T-helper 2 cell treated with Interferon-gamma antibody and Interleukin-4, amounts not matched to agents 100 ng/mL and 5 ng/mL, for 36 hours (primary cell): ENCODE results near the gene SRXN1. TPM values are rescaled to one million over a fixed set of nuclear protein-coding genes. Genes with fewer than 3 reads are reported as not detected.

Source experiments
- intact Hi-C: fragments of 100-400 bp; cut with micrococcal nuclease; formaldehyde crosslinking; loops from one replicate; pipeline ENCODE4 v1.15.1; 2023
- total RNA-seq: library from RNA; stranded (reverse); gene quantifications from 2 replicates; pipeline ENCODE4 v1.2.3, GENCODE V29; 2022

The SRXN1 gene
- total RNA-seq, 1 donor from 2014 or later: 14.1 TPM

DNA sequence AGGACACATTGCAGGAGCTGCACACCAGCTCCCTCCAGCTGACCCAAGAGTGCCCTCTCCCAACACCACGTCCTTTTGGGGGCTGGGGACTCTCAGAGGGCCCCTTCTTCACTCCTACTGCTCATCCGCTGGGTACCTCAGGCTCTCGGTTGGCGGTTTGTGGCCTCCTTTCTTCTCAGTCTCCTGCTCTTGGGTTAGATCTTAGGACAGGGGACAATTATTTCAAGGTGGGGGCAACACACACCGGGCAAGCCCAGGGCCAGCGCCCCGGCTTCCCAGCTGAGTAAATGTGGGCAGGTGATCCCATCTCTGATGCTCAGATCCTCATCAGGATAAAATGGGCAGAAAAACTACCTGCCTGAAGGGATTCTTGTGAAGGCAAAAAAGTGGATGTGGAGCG is 44.0 kb downstream of the SRXN1 start:
- intact Hi-C loops: no loop called here

DNA sequence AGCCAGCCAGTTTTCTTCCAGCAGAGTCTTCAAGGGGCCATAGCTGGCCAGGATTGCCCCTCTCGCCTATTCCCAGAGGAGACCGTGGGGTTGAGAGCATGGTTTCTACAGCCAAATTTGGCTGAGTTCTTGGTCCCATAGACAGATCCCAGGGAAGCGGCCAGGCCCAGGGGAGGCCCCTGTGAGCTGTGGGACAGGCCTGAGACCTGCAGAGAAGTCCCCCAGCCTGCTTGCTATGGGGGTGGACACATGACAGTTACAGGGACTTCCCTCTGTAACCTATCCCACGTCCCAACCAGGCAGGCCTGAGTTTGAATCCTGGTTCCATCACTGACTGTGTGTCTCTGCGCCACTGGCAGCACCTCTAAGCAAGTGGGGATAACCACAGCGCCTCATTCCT is 45.5 kb downstream of the SRXN1 start:
- intact Hi-C loops: no loop called here

DNA sequence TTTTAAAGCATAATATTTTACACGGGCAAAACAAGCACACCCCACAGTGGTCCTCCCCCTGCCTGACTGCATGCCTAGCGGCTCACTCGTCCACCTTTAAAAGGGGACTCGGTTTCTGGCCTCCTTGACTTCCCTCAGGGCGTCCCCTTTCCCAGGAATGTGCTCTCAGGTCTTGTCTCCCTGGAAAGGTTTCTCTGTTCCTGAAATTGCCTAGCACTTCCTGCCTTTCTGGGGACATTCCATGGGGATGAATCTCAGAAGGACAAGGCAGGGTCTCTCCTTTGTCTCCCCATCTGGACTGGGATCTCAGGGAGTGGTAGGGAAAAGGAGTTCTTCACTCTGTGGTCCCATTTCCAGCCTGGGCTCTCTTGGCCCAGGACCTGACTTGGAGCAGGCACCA is 47.8 kb downstream of the SRXN1 start:
- intact Hi-C loops: no loop called here

DNA sequence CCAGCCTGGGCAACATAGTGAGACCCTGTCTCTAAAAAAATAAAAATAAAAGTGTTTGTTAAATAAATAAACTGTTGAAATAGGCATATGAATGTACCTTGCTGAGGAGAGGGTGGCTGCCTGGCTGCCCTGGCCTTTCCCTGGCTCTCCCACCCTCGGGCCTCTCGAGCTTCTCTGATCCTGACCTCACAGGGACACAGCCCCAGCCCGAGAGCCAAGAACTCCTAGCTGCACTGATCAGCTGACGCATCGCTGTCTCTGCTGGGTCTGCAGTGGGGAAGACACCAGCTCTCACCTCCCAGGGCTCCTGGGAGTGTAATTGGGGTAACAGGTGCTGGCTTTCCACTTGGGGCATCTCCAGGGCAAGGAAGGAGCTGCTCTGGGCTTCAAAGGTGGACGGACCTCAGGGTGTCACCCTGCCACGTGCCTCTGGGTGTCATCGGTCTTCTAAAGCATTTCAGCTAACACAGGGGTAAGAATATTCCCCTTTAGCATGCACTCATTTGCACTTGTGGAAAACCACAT is 49.8 kb downstream of the SRXN1 start:
- intact Hi-C loops: no loop called here

DNA sequence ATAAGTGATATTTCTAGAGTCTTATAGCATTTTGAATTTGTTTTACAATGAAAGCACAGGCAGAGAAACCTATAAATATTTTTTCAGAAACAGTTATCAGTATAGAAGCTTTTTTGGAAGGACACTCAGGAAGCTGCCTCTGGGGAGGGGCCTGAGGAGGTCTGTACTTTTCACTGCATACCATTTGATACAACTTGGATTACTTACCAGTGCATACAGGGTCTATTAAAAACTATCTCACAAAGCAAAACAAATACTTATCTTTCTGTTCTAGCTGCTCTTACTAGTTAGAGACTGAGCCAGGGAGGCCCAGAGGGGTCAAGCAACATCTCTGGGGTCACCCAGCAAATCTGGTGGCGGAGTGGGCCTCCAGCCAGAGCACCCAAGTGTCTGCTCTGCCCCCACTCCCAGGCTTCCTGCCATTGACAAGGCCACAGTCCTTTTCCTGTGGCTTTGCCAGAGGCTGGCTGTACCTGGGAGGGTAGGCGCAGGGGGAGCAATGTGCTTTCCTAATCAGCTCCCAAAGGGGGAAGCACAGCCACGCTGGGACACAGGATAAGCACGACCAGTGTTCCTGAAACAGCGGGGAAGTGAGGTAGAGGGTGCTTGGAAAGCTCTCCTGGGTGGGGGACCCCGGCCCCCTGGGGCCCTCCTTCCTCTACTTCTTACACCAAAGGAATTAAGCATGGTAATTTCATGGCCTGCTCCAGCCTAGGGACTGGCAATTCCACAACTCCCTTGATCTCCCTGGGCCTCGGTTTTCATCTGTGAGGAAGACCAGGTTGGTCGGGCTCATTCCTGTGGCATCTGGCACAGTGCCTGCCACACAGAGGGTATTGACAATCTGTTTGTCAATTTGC is 50.7 kb downstream of the SRXN1 start:
- intact Hi-C loops: no loop called here

DNA sequence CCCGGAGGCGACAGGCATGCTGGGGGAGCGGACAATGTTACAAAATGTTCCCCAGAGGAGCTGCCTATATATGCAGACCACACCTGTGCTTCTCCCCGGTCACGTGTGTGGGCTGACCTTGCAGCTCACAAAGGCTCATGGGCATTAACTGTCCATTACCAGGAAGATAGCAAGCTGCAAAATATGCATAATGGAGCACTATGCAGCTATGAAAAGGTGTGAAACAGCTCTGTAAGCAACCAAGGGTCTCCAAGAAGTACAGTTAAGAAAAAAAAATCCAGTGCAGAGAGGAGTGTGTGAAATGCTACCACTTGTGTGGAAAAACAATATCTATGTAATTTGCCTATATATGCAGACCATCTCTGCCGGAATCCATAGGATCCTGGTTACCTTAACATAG is 52.3 kb downstream of the SRXN1 start:
- intact Hi-C loops: no loop called here

DNA sequence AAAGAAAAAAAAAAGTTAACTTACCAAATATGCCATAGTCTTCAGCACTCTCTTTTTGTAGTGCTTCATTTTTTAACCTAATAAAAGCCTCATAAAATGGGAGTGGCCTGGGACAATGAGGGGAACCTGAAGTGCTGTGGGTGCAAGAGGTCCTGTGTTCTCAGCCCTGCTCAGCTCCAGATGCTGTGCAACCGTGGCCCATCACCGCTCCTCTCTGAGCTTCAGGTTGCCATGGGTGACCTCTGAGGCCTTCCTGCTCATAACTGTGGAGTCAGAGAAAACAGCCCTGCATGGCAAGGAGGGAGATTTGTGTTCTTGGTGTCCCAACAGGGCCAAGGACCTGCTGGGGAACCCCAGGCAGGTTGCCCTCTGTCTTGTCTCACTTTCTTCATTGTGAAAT is 52.9 kb downstream of the SRXN1 start:
- intact Hi-C loops: no loop called here

DNA sequence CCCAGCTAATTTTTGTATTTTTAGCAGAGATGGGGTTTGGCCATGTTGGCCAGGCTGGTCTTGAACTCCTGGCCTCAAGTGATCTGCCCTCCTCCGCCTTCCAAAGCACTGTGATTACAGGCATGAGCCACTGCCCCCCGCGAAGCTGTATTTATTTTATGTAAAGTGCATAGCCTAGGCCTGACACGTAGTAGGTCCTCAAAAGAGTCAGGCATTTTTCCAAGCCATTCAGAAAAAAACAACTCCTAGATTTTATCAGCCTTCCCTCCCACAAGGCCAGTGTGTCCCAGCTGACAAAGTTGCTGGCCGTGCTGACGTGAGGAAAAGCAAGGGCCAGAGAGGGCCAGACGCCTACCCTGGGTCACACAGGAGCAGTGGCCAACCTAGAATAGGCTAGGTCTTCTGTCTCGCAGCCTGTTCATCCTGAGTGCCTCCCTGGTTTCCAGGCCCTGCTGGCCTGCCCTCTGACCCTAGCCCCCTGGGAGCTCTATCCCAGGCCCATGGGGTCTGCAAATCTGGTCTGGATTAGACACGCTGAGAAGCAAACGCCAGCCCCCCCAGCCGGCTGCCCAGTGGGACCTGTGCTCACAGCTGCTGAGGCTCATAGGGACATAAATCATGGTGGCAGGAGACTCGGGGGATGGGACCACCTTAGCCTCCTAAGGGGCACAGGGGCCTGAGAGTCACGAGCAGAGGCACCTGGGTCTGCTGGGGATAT is 54.7 kb downstream of the SRXN1 start:
- intact Hi-C loops: no loop called here

DNA sequence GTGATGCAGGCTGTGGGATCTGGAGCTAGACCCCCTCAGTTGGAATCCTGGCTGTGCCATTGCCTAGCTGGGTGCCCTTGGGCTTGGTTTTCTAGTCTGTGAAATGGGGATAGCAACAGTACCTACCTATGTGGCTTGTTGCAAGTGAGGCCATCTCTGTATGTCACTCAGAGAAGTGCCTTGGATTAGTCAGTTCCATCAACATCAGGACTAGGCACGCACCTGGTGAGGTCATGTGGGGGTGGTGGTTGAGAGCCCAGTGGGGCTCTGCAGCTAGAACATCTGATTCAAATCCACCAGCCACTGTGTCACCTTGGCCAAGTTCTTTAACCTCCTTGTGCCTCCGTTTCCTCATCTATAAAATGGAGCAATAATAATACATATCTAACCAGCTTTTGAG is 55.4 kb downstream of the SRXN1 start:
- intact Hi-C loops: no loop called here

Other genes starting within 250 kb of the SRXN1 start
- gene RBCK1, start 244.9 kb downstream of the SRXN1 start, total RNA-seq: 116 and 118 TPM in 2 replicates
- 32.2 and 32.5 TPM in 2 replicates for gene TBC1D20, start 190.7 kb downstream of the SRXN1 start, total RNA-seq
- 127 and 128 TPM in 2 replicates for gene CSNK2A1, start 109.4 kb downstream of the SRXN1 start, total RNA-seq
- not detected in 2 replicates for gene TCF15, start 42.9 kb downstream of the SRXN1 start, total RNA-seq
- gene SCRT2, start 22.6 kb upstream of the SRXN1 start, total RNA-seq: not detected in 2 replicates
- not detected in 2 replicates for gene SLC52A3, start 115.3 kb upstream of the SRXN1 start, total RNA-seq
- 19.1 and 19.4 TPM in 2 replicates for gene FAM110A, start 180.5 kb upstream of the SRXN1 start, total RNA-seq